ENCODE measurements around the gene ITGB3. TPM values are rescaled to one million over a fixed set of nuclear protein-coding genes. Genes with fewer than 3 reads are reported as not detected.

Gene ITGB3
- total and polyA plus RNA-seq, 2 of the 4 experiments (the other 2 are of a cell fraction) = 9.8 to 17.6 TPM

- Histone ChIP-seq H3K56ac (ENCODE audit: extremely low read depth, insufficient read depth, low read length) (no peak within 1 kb of the TSS), H3K27me3 (ENCODE audit: control insufficient read depth, insufficient read depth, low read length) (peaks cover 8% of the 10 kb centered on the region), H4K20me1 (ENCODE audit: insufficient read depth, low read length) (no peaks in the 10 kb centered on the region), H3K4me2 (ENCODE audit: low read depth, low read length) (no peak within 1 kb of the TSS), H3K9me1 (ENCODE audit: insufficient read depth, low read length) (peaks cover 16% of the 10 kb centered on the region), H2AK9ac (replicated peaks; ENCODE audit: low read depth, low read length, poor library complexity) (peak within 1 kb of the TSS; percentile 58), H3K79me1 (ENCODE audit: low read depth in 1 of 2, low read length in 2 of 2) (0 out of 4 replicates have a peak, but pooled peaks cover 0 to 3% of the 10 kb centered on the region in 2 experiments), H2BK20ac (ENCODE audit: low read depth, low read length) (no peak within 1 kb of the TSS), H2AFZ (replicated peaks; ENCODE audit: low read length, poor library complexity) (peak within 1 kb of the TSS; percentile 76), H3K9ac (ENCODE audit: low read depth, low read length) (no peak within 1 kb of the TSS), H4K8ac (ENCODE audit: low read depth in 2 of 2, low read length in 2 of 2) (peak within 1 kb of the TSS in 1 of 2 experiments; percentile 77; a peak in 1 of 4 replicates), H3K14ac (replicated peaks; ENCODE audit: low read depth, low read length) (0 out of 2 replicates have a peak within 1 kb of the TSS, but pooled peaks have one; percentile 42), H3K18ac (ENCODE audit: low read depth, low read length) (peak within 1 kb of the TSS; percentile 92), H4K5ac (ENCODE audit: low read depth, low read length) (peak within 1 kb of the TSS; percentile 98), H2AK5ac (ENCODE audit: low read depth, low read length) (peak within 1 kb of the TSS; percentile 43; the same call in 1 of the 2 replicates), H3K27ac (ENCODE audit: insufficient read depth, low read length) (no peak within 1 kb of the TSS), H2BK120ac (ENCODE audit: low read depth, low read length) (no peak within 1 kb of the TSS; the same call in 1 of the 2 replicates), H4K91ac (ENCODE audit: insufficient read depth, low read depth, low read length) (0 out of 2 replicates have a peak within 1 kb of the TSS, but pooled peaks have one; percentile 29), H3K23ac (ENCODE audit: low read depth, low read length) (no peak within 1 kb of the TSS), H3K36me3 (ENCODE audit: control insufficient read depth, insufficient read depth, low read length) (no peaks in the 10 kb centered on the region), H2BK5ac (ENCODE audit: low read depth, low read length, poor library complexity, severe bottlenecking) (no peak within 1 kb of the TSS), H3K4me3 (ENCODE audit: insufficient read depth, low read depth, low read length) (no peak within 1 kb of the TSS), H3K4ac (ENCODE audit: low read depth, low read length) (peak within 1 kb of the TSS; percentile 29; the same call in 1 of the 2 replicates), H3K9me3 (ENCODE audit: control insufficient read depth, insufficient read depth, low read length) (no peaks in the 10 kb centered on the region), H2BK15ac (ENCODE audit: low read depth, low read length) (peak within 1 kb of the TSS; percentile 27; the same call in 2 of the 3 replicates), H3K4me1 (ENCODE audit: control insufficient read depth, insufficient read depth, low read length) (peaks cover 21% of the 10 kb centered on the region)
- ChIA-PET POLR2A (ENCODE audit: unreplicated experiment) (no interaction called here), CTCF (interaction anchor here (1.2 kb wide), 1 partner anchor 20 kb away, joined by 3 read pairs; no protein-coding TSS in a partner anchor)
- TF ChIP-seq CEBPB (IDR thresholded peaks at IDR 0.05; ENCODE audit: low read depth, low read length) = no peak
- BruUV-seq (replicated peaks) = no TSS peak
- intact Hi-C loops (cut with micrococcal nuclease) (no loop called here), dilution Hi-C loops (cut with HindIII; ENCODE audit: low sequenced_read_pairs, unreplicated experiment) (no loop called here), in situ Hi-C loops (cut with MboI; ENCODE audit: low sequenced_read_pairs) (no loop called here)
- WGBS, 2 experiments (ENCODE audit: extremely low coverage in 2 of 2, insufficient read length in 1 of 2) = no CpG with 5 or more reads among the region's 6 CpGs
- peak; percentile 47 for ATAC-seq (ENCODE audit: low read depth)
- DNase-seq = no peak
These were observed 44.7 kb upstream of the ITGB3 start, which contains the start of gene MYL4 for GRCh38 chr17:47208744-47209488. TSS of gene MYL4 (plus strand) at chr17:47209348. CDS start at chr17:47209423, 75 bp downstream.
